ENCODE measurements around the gene CDK5R1. TPM values are rescaled to one million over a fixed set of nuclear protein-coding genes. Genes with fewer than 3 reads are reported as not detected.

Gene CDK5R1
- total RNA-seq, 2 experiments from 2014 or later: 8.1 to 8.4 TPM

GRCh38 chr17:32529604-32530003, 42.8 kb downstream of the CDK5R1 start:
- Mint-ChIP-seq H3K4me1 (peaks cover 38% of the 10 kb centered on the region), H3K9me3 (no peaks in the 10 kb centered on the region), H3K27ac (no peak overlapping the region), H3K36me3 (peaks cover 4% of the 10 kb centered on the region), H3K27me3 (no peaks in the 10 kb centered on the region), H3K4me3 (no peak overlapping the region)
- POLR2A ChIA-PET: interaction anchor here (1.0 kb wide), 1 partner anchor 40 kb away, joined by 4 read pairs; no protein-coding TSS in a partner anchor
- DNase-seq (no peak), ATAC-seq (ENCODE audit: low read depth) (no peak)

- no peak for ATAC-seq (ENCODE audit: low read depth)
- Mint-ChIP-seq H3K27ac (peak overlapping the region; percentile 4), H3K27me3 (no peaks in the 10 kb centered on the region), H3K4me3 (no peak overlapping the region), H3K36me3 (peaks cover 5% of the 10 kb centered on the region), H3K9me3 (no peaks in the 10 kb centered on the region), H3K4me1 (peaks cover 15% of the 10 kb centered on the region)
- no peak for DNase-seq
- POLR2A ChIA-PET: interaction anchor here (1.2 kb wide), 1 partner anchor 10 kb away, joined by 6 read pairs; no protein-coding TSS in a partner anchor
These were observed 46.5 kb downstream of the CDK5R1 start for GRCh38 chr17:32533296-32533695.

GRCh38 chr17:32536736-32537643, 50.2 kb downstream of the CDK5R1 start:
- no peak overlapping the region for H3K4me3 Mint-ChIP-seq
- ATAC-seq (ENCODE audit: low read depth): no peak
- DNase-seq: no peak
- peaks cover 5% of the 10 kb centered on the region for H3K4me1 Mint-ChIP-seq
- no peaks in the 10 kb centered on the region for H3K9me3 Mint-ChIP-seq
- H3K27me3 Mint-ChIP-seq: no peaks in the 10 kb centered on the region
- H3K27ac Mint-ChIP-seq: no peak overlapping the region
- POLR2A ChIA-PET: no interaction called here
- peaks cover 5% of the 10 kb centered on the region for H3K36me3 Mint-ChIP-seq

Other genes with a start within 250 kb of the CDK5R1 start
- gene RHBDL3, start 221.2 kb upstream of the CDK5R1 start, total RNA-seq: under 1 TPM; 0.72 to 0.88 TPM
- 10 to 100 TPM; 31.5 to 35.9 TPM for gene C17orf75, start 144.8 kb upstream of the CDK5R1 start, total RNA-seq
- 100 to 1,000 TPM; 264 to 274 TPM for gene ZNF207, start 136.8 kb upstream of the CDK5R1 start, total RNA-seq
- gene PSMD11, start 42.5 kb upstream of the CDK5R1 start, total RNA-seq: 10 to 100 TPM; 68.3 to 75.1 TPM

All from activated naive CD8-positive, alpha-beta T cell treated with anti-CD3 and anti-CD28 coated beads, Interleukin-2, amount 10 ng/mL, durations not matched to agents 7 days and 5 days (primary cell).